Testis (tissue), 3 donors: ENCODE data around the gene CCDC33. TPM values are rescaled to one million over a fixed set of nuclear protein-coding genes. Genes with fewer than 3 reads are reported as not detected.

Experiments
- DNase-seq: peaks from one replicate; pipeline ENCODE4 v3.0.0-alpha.2; 2019
- H3K27ac ChIP-seq, 2 donors: fragments of 200-600 bp; sonication (generic); one replicate each; pipeline ENCODE4 v1.5.1; 2019
- H3K27me3 ChIP-seq: fragments of 200-600 bp; sonication (generic); one replicate; pipeline ENCODE4 v1.5.1; 2019
- H3K36me3 ChIP-seq: fragments of 200-600 bp; sonication (generic); one replicate; pipeline ENCODE4 v1.5.1; 2017; ENCODE audit warnings: low read depth; ENCODE audit errors: missing control alignments
- H3K4me1 ChIP-seq: fragments of 200-600 bp; sonication (generic); one replicate; pipeline ENCODE4 v1.5.1; 2019
- H3K4me3 ChIP-seq, 2 donors: fragments of 200-600 bp; sonication (generic); one replicate each; pipeline ENCODE4 v1.5.1; 2017 to 2019
- H3K9me3 ChIP-seq: fragments of 200-600 bp; sonication (generic); one replicate; pipeline ENCODE4 v1.5.1; 2017
- POLR2A ChIP-seq: fragments of 450-650 bp; IDR thresholded peaks from one replicate; pipeline ENCODE4 v1.6.1; 2017; ENCODE audit warnings: antibody characterized with exemption, mild to moderate bottlenecking, moderate library complexity
- WGBS, 2 donors: methylation state at CpG; one replicate each; pipeline ENCODE4 v1.1.5; 2018; 5-methylcytosine and 5-hydroxymethylcytosine counted together
- intact Hi-C: fragments of 100-400 bp; cut with DNase I; formaldehyde crosslinking; loops from one replicate; pipeline ENCODE4 v1.15.1; 2023; ENCODE audit warnings: low total_unique reads
- polyA plus RNA-seq: library from polyadenylated mRNA; stranded (reverse); fragments of 350-450 nt; fragmentation: Illumina TruSeq; extraction: RNeasy Lipid Tissue Mini Kit (QIAGEN cat#74804); gene quantifications from one replicate; pipeline ENCODE4 v1.2.3, GENCODE V29; 2014; ENCODE audit warnings: low read depth, low replicate concordance; ENCODE audit not compliant: insufficient read depth
- total RNA-seq, 2 donors: library from RNA; depleted of rRNA; stranded (reverse); fragments of >200 nt; gene quantifications; one replicate each; pipeline ENCODE4 v1.2.3, GENCODE V29; 2016
- TF ChIP-seq, protein P1 (sequence below), 3 experiments: fragments of 450-650 bp in 2 of 3; fragments of 200-600 bp in 1 of 3; sonication (generic) in 1 of 3; IDR thresholded peaks; one replicate each; pipeline ENCODE4 v1.5.1; 2016 to 2019; ENCODE audit warnings: antibody characterized with exemption in 3 of 3, mild to moderate bottlenecking in 2 of 3, moderate library complexity in 1 of 3

The CCDC33 gene
- total and polyA plus RNA-seq, 3 donors from 2014 or later, result 11.6 to 41.3 (median 18.5) TPM

DNA sequence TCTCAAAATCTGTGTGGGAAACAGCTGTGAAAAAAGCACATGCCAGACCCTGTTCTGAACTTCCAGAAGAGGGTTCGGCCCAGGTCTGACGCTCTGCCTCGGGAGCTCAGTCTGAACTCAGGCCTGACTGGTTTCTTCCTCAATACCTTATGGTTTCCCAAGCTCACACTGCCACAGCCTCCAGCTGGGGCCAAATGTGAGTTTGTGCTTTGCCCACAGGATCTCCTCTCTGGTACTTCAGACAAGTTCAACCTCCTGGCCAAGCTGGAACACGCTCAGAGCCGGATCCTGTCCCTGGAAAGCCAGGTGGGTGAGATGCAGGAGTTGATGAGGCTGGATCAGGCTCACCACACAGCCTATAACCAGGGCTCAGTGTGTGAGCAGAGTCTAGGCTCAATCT is 97.5 kb downstream of the CCDC33 start:
- Histone ChIP-seq H3K9me3 (no peaks in the 10 kb centered on the region), H3K4me1 (peaks cover 2% of the 10 kb centered on the region), H3K27ac (no peak overlapping the region), H3K27me3 (no peaks in the 10 kb centered on the region), H3K4me3 (no peak overlapping the region), H3K36me3 (no peaks in the 10 kb centered on the region)
- no peak for TF ChIP-seq POLR2A
- TF ChIP-seq, protein P1, sequence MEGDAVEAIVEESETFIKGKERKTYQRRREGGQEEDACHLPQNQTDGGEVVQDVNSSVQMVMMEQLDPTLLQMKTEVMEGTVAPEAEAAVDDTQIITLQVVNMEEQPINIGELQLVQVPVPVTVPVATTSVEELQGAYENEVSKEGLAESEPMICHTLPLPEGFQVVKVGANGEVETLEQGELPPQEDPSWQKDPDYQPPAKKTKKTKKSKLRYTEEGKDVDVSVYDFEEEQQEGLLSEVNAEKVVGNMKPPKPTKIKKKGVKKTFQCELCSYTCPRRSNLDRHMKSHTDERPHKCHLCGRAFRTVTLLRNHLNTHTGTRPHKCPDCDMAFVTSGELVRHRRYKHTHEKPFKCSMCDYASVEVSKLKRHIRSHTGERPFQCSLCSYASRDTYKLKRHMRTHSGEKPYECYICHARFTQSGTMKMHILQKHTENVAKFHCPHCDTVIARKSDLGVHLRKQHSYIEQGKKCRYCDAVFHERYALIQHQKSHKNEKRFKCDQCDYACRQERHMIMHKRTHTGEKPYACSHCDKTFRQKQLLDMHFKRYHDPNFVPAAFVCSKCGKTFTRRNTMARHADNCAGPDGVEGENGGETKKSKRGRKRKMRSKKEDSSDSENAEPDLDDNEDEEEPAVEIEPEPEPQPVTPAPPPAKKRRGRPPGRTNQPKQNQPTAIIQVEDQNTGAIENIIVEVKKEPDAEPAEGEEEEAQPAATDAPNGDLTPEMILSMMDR (IDR thresholded peaks at IDR 0.05), result no peak
- intact Hi-C loops, result no loop called here
- WGBS, 2 donors, result 90% methylated on average over 5 of the region's 5 CpGs
- DNase-seq, result no peak

DNA sequence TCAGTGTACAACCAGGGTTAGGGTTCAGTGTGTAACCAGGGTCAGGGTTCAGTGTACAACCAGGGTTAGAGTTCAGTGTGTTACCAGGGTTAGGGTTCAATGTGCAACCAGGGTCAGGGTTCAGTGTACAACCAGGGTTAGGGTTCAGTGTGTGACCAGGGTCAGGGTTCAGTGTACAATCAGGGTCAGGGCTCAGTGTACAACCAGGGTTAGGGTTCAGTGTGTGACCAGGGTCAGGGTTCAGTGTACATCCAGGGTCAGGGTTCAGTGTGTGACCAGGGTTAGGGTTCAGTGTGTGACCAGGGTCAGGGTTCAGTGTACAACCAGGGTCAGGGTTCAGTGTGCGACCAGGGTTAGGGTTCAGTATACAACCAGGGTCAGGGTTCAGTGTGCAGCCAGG is 98.0 kb downstream of the CCDC33 start:
- H3K4me3 ChIP-seq, result no peak overlapping the region
- H3K9me3 ChIP-seq, result no peaks in the 10 kb centered on the region
- H3K27me3 ChIP-seq, result no peaks in the 10 kb centered on the region
- H3K27ac ChIP-seq, result no peak overlapping the region
- no peaks in the 10 kb centered on the region for H3K36me3 ChIP-seq
- WGBS, 2 donors, result 89 to 100% methylated on average over 1 of the region's 1 CpG
- H3K4me1 ChIP-seq, result no peaks in the 10 kb centered on the region
- intact Hi-C loops, result no loop called here
- TF ChIP-seq POLR2A, result no peak
- TF ChIP-seq, protein P1 (IDR thresholded peaks at IDR 0.05), result no peak
- DNase-seq, result no peak

DNA sequence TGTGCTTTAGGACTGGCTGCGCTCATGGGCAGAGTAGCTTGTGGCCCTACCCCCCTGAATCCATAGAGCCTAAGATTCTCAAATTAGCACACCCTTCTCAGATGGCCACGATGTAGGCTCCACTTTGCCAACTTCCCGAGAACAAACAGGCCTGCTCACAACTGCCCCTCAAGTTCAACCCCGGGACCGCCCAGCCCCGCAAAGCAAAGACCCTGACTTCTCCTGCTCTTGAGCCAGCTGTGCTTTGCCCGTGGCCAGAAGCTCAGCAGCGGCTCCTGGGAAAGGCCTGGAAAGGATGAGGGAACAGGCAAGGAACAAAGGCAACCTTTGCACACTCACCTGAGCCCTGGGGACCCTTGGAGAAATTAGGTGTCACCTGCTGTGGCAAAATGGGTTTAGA is 99.3 kb downstream of the CCDC33 start:
- H3K9me3 ChIP-seq, result no peaks in the 10 kb centered on the region
- H3K4me1 ChIP-seq, result no peaks in the 10 kb centered on the region
- no peak for TF ChIP-seq POLR2A
- TF ChIP-seq, protein P1 (IDR thresholded peaks at IDR 0.05), result no peak
- no peak overlapping the region for H3K4me3 ChIP-seq
- WGBS, 2 donors, result 81 to 88% methylated on average over 8 of the region's 8 CpGs
- no peaks in the 10 kb centered on the region for H3K27me3 ChIP-seq
- DNase-seq, result no peak
- intact Hi-C loops, result no loop called here
- H3K27ac ChIP-seq, result no peak overlapping the region
- no peaks in the 10 kb centered on the region for H3K36me3 ChIP-seq

DNA sequence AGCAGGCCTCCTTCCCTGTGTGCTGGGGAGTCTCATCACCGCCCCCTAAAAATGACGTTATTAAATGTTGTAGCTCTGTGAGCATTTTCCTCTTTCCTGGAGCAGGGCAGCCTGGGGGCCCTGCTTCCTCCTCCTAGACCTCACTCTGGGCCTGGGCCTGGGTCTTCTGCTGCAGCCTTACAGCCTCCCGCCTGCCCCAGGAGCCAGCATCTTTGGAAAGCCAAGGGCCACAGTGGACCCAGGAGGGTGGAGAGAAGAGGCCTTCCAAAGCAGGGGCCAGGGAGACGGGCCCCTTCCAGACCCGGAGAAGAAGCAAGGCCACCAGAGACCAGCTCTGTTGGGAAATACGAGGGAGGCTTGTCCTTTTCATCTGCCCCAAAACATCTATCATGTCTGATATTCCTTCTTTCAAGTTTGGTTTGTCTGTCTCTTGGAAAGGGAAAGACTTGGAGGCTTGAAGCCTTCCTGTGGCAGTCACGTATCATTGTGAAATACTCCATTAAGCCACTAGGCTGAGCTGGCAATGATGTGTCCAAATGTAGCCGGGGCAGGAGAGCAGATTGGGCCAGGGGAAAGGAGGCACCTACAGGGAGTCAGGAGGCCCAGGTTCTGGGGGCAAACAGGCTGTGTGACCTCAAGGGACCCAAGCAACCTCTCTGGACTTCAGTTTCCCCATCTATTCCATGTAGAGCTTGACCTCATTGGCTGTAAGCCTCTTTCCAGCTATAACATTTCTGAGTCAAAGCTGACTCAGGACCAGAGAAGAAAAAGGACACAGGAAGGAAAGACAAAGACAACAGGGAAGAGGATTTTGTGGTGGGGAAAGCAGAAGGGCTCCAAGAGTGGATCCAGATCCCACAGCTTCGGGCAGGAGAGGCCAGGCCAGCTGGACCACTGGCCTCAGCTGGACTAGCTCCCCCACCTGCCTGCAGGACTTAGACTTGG is 100.2 kb downstream of the CCDC33 start:
- H3K9me3 ChIP-seq, result no peaks in the 10 kb centered on the region
- H3K27me3 ChIP-seq, result no peaks in the 10 kb centered on the region
- intact Hi-C loops, result no loop called here
- no peaks in the 10 kb centered on the region for H3K4me1 ChIP-seq
- 85 to 93% methylated on average over 8 to 9 of the region's 9 CpGs for WGBS, 2 donors
- DNase-seq, result no peak
- no peak overlapping the region for H3K4me3 ChIP-seq
- TF ChIP-seq, protein P1 (IDR thresholded peaks at IDR 0.05), result no peak
- no peak for TF ChIP-seq POLR2A
- no peaks in the 10 kb centered on the region for H3K36me3 ChIP-seq
- no peak overlapping the region for H3K27ac ChIP-seq
